Glutamatergic neuron (in vitro differentiated cells): ENCODE measurements around the gene KCNJ14. TPM values are rescaled to one million over a fixed set of nuclear protein-coding genes. Genes with fewer than 3 reads are reported as not detected.

Source experiments
- DNase-seq: peaks from one replicate; pipeline ENCODE4 v3.0.0; 2022
- H3K27ac Mint-ChIP-seq: one replicate; pipeline ENCODE4 v1.8.0; 2020; ENCODE audit warnings: mild to moderate bottlenecking, mixed read lengths, inconsistent platforms; ENCODE audit not compliant: unreplicated experiment
- H3K27me3 Mint-ChIP-seq: one replicate; pipeline ENCODE4 v1.8.0; 2020; ENCODE audit warnings: mild to moderate bottlenecking, moderate library complexity, mixed read lengths, inconsistent platforms; ENCODE audit not compliant: unreplicated experiment
- H3K36me3 Mint-ChIP-seq: one replicate; pipeline ENCODE4 v1.8.0; 2020; ENCODE audit warnings: mild to moderate bottlenecking, mixed read lengths, inconsistent platforms; ENCODE audit not compliant: unreplicated experiment
- H3K4me1 Mint-ChIP-seq: one replicate; pipeline ENCODE4 v1.8.0; 2020; ENCODE audit warnings: mild to moderate bottlenecking, low read depth, mixed read lengths, inconsistent platforms; ENCODE audit not compliant: unreplicated experiment
- H3K4me3 Mint-ChIP-seq: one replicate; pipeline ENCODE4 v1.8.0; 2020; ENCODE audit warnings: mild to moderate bottlenecking, mixed read lengths, inconsistent platforms; ENCODE audit not compliant: unreplicated experiment
- H3K9me3 Mint-ChIP-seq: one replicate; pipeline ENCODE4 v1.8.0; 2020; ENCODE audit warnings: mild to moderate bottlenecking, moderate library complexity, mixed read lengths, inconsistent platforms; ENCODE audit not compliant: unreplicated experiment
- total RNA-seq: library from RNA; stranded (reverse); fragmentation: NEBNext Ultra II Directional; extraction: Animal tissue kit (Norgen Biotek cat#: 25700); gene quantifications from one replicate; pipeline ENCODE4 v1.2.1, GENCODE V29; 2021; ENCODE audit not compliant: unreplicated experiment
- TF ChIP-seq, protein P1 (sequence below): fragments of 200-600 bp; sonication (generic); IDR thresholded peaks from one replicate; pipeline ENCODE4 v1.5.0; 2021; ENCODE audit not compliant: partially characterized antibody, unreplicated experiment

KCNJ14 gene
- total RNA-seq, 1 donor from 2014 or later: 1.0 TPM

DNA sequence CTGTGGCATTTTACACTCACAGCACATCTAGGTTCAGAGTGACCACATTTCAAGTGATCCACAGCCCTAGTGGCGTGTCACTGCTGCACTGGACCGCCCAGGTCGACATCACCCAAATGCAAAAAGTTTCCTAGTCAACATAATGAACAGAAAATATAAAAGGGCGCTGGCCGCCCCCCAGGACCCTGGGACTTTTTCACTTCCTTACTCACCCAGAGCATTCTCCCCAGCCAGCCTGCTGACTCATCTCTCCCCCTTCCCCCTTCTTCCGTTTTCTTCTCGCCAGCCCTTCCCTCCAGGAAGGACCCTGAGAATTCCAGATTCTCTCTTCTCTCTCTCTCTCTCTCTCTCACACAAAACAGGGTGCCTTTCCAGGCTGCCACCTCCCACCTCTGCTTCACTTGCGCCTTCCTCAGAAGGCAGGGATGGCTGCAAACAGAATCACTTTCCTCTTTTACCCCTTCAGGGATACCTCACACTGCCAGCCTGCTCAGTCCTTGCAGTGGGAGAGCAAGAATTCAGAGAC is 30.6 kb upstream of the KCNJ14 start:
- Mint-ChIP-seq H3K36me3 (no peaks in the 10 kb centered on the region), H3K9me3 (no peaks in the 10 kb centered on the region), H3K27ac (no peak overlapping the region), H3K27me3 (peaks cover 3% of the 10 kb centered on the region), H3K4me1 (no peaks in the 10 kb centered on the region), H3K4me3 (no peak overlapping the region)
- DNase-seq: no peak
- TF ChIP-seq, protein P1, sequence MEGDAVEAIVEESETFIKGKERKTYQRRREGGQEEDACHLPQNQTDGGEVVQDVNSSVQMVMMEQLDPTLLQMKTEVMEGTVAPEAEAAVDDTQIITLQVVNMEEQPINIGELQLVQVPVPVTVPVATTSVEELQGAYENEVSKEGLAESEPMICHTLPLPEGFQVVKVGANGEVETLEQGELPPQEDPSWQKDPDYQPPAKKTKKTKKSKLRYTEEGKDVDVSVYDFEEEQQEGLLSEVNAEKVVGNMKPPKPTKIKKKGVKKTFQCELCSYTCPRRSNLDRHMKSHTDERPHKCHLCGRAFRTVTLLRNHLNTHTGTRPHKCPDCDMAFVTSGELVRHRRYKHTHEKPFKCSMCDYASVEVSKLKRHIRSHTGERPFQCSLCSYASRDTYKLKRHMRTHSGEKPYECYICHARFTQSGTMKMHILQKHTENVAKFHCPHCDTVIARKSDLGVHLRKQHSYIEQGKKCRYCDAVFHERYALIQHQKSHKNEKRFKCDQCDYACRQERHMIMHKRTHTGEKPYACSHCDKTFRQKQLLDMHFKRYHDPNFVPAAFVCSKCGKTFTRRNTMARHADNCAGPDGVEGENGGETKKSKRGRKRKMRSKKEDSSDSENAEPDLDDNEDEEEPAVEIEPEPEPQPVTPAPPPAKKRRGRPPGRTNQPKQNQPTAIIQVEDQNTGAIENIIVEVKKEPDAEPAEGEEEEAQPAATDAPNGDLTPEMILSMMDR: no peak

GRCh38 chr19:48428670-48429069 is 26.7 kb upstream of the KCNJ14 start:
- no peak for DNase-seq
- TF ChIP-seq, protein P1: no peak
- H3K27me3 Mint-ChIP-seq: peaks cover 3% of the 10 kb centered on the region
- no peak overlapping the region for H3K27ac Mint-ChIP-seq
- peaks cover 3% of the 10 kb centered on the region for H3K9me3 Mint-ChIP-seq
- H3K4me1 Mint-ChIP-seq: no peaks in the 10 kb centered on the region
- H3K36me3 Mint-ChIP-seq: peaks cover 5% of the 10 kb centered on the region
- no peak overlapping the region for H3K4me3 Mint-ChIP-seq

GRCh38 chr19:48433337-48433736 is 22.0 kb upstream of the KCNJ14 start:
- H3K9me3 Mint-ChIP-seq: peaks cover 3% of the 10 kb centered on the region
- H3K27ac Mint-ChIP-seq: no peak overlapping the region
- TF ChIP-seq, protein P1: no peak
- H3K4me1 Mint-ChIP-seq: no peaks in the 10 kb centered on the region
- peaks cover 5% of the 10 kb centered on the region for H3K36me3 Mint-ChIP-seq
- DNase-seq: no peak
- H3K4me3 Mint-ChIP-seq: no peak overlapping the region
- H3K27me3 Mint-ChIP-seq: peaks cover 2% of the 10 kb centered on the region

DNA sequence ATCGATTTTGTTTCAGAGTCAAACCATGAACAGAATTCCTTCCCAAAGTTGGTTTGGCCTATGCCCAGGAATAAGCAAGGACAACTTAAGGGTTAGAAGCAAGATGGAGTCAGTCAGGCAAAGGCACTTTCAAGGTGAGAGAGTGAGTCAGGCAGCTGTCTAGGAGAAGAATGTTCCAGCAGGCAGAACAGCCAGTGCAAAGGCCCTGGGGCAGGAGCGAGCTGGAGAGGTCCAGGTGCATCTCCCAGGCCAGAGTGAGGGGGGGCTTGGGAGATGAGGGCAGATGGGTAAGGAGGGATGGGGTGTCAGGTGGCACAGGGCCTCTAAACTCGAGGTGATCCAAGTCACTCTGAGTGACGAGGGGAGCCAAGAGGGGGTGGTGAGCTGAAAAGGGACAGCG is 18.8 kb upstream of the KCNJ14 start:
- no peak for DNase-seq
- Mint-ChIP-seq H3K36me3 (no peaks in the 10 kb centered on the region), H3K4me1 (no peaks in the 10 kb centered on the region), H3K9me3 (peaks cover 6% of the 10 kb centered on the region), H3K27ac (no peak overlapping the region), H3K27me3 (peaks cover 2% of the 10 kb centered on the region), H3K4me3 (no peak overlapping the region)
- TF ChIP-seq, protein P1: no peak

GRCh38 chr19:48441360-48442050 is 13.9 kb upstream of the KCNJ14 start:
- H3K4me3 Mint-ChIP-seq: no peak overlapping the region
- TF ChIP-seq, protein P1: no peak
- H3K27ac Mint-ChIP-seq: no peak overlapping the region
- no peaks in the 10 kb centered on the region for H3K36me3 Mint-ChIP-seq
- DNase-seq: no peak
- H3K9me3 Mint-ChIP-seq: peaks cover 10% of the 10 kb centered on the region
- peaks cover 23% of the 10 kb centered on the region for H3K27me3 Mint-ChIP-seq
- H3K4me1 Mint-ChIP-seq: peaks cover 11% of the 10 kb centered on the region
